BLaER1 treated with 17β-estradiol and CSF1 and Interleukin-3, amounts not matched to agents 10 nM and 100 nM (cell line): Measurements from ENCODE around the gene SIMC1.

Source experiments
- H3K27ac ChIP-seq, 11 experiments: shearing (Covaris generic); formaldehyde crosslinking; 2 replicates each; pipeline ENCODE4 v1.8.1; 2022
- H3K27me3 ChIP-seq, 11 experiments: shearing (Covaris generic); formaldehyde crosslinking; 2 replicates each; pipeline ENCODE4 v1.8.1; 2022
- H3K36me3 ChIP-seq, 11 experiments: shearing (Covaris generic); formaldehyde crosslinking; 2 replicates each; pipeline ENCODE4 v1.8.1; 2022
- H3K4me1 ChIP-seq, 10 experiments: shearing (Covaris generic); formaldehyde crosslinking; 2 replicates each; pipeline ENCODE4 v1.8.1; 2022
- H3K4me2 ChIP-seq, 11 experiments: shearing (Covaris generic); formaldehyde crosslinking; 2 replicates each; pipeline ENCODE4 v1.8.1; 2022
- H3K4me3 ChIP-seq, 10 experiments: shearing (Covaris generic); formaldehyde crosslinking; 2 replicates each; pipeline ENCODE4 v1.8.1; 2022
- H3K9ac ChIP-seq, 11 experiments: shearing (Covaris generic); formaldehyde crosslinking; 2 replicates each; pipeline ENCODE4 v1.8.1; 2022
- H3K9me3 ChIP-seq, 11 experiments: shearing (Covaris generic); formaldehyde crosslinking; replicated peaks in 1 of 11; 2 replicates each; pipeline ENCODE4 v1.8.1; 2022
- H4K20me1 ChIP-seq, 11 experiments: shearing (Covaris generic); formaldehyde crosslinking; 2 replicates each; pipeline ENCODE4 v1.8.1; 2022
- Cebpa-rat ChIP-seq, 11 experiments: shearing (Covaris generic); IDR thresholded peaks; 2 replicates each; pipeline ENCODE4 v1.8.1; 2022

SIMC1 gene

GRCh38 chr5:176387384-176387925 lies 149.2 kb downstream of the SIMC1 start:
- Histone ChIP-seq H3K9ac (peak overlapping the region; percentile 91 to 99 (median 97)), H3K4me3 (peak overlapping the region; percentile 77 to 91 (median 84)), H4K20me1 (peaks cover 0 to 57% (median 51%) of the 10 kb centered on the region in 11 experiments; a peak in 20 of 22 replicates), H3K36me3 (peaks cover 44 to 78% (median 72%) of the 10 kb centered on the region in 11 experiments), H3K4me1 (peaks cover 32 to 66% (median 49%) of the 10 kb centered on the region in 10 experiments), H3K4me2 (peak overlapping the region; percentile 83 to 100 (median 94)), H3K27me3 (no peaks in the 10 kb centered on the region), H3K9me3 (no peaks in the 10 kb centered on the region), H3K27ac (peak overlapping the region; percentile 92 to 99 (median 97); a peak in 21 of 22 replicates)
- TF ChIP-seq Cebpa-rat (IDR thresholded peaks at IDR 0.05), result no peak

GRCh38 chr5:176388003-176388443 lies 149.8 kb downstream of the SIMC1 start:
- Histone ChIP-seq H3K27ac (peak overlapping the region; percentile 92 to 99 (median 97)), H3K9me3 (no peaks in the 10 kb centered on the region), H3K4me3 (peak overlapping the region; percentile 77 to 91 (median 84)), H4K20me1 (peaks cover 0 to 55% (median 46%) of the 10 kb centered on the region in 11 experiments; a peak in 20 of 22 replicates), H3K4me2 (peak overlapping the region; percentile 83 to 100 (median 94)), H3K9ac (peak overlapping the region; percentile 91 to 99 (median 97)), H3K27me3 (no peaks in the 10 kb centered on the region), H3K4me1 (peaks cover 32 to 71% (median 53%) of the 10 kb centered on the region in 10 experiments), H3K36me3 (peaks cover 44 to 78% (median 72%) of the 10 kb centered on the region in 11 experiments)
- no peak for TF ChIP-seq Cebpa-rat (IDR thresholded peaks at IDR 0.05)

GRCh38 chr5:176388444-176389134 lies 150.4 kb downstream of the SIMC1 start, which contains the start of the genes HIGD2A and NOP16:
TSS of gene HIGD2A (plus strand) at chr5:176388751. CDS start at chr5:176388820, 69 bp downstream.
TSS of gene NOP16 (minus strand) at chr5:176388598. CDS start at chr5:176388539, 59 bp downstream.
- Histone ChIP-seq H4K20me1 (peaks cover 0 to 55% (median 41%) of the 10 kb centered on the region in 11 experiments; a peak in 20 of 22 replicates), H3K4me2 (peak within 1 kb of the TSS; percentile 83 to 100 (median 94)), H3K27ac (peak within 1 kb of the TSS; percentile 92 to 99 (median 97)), H3K4me1 (peaks cover 32 to 74% (median 53%) of the 10 kb centered on the region in 10 experiments), H3K36me3 (peaks cover 44 to 78% (median 72%) of the 10 kb centered on the region in 11 experiments), H3K27me3 (no peaks in the 10 kb centered on the region), H3K4me3 (peak within 1 kb of the TSS; percentile 77 to 91 (median 84)), H3K9me3 (no peaks in the 10 kb centered on the region), H3K9ac (peak within 1 kb of the TSS; percentile 91 to 99 (median 97))
- TF ChIP-seq Cebpa-rat (IDR thresholded peaks at IDR 0.05), result no peak

DNA sequence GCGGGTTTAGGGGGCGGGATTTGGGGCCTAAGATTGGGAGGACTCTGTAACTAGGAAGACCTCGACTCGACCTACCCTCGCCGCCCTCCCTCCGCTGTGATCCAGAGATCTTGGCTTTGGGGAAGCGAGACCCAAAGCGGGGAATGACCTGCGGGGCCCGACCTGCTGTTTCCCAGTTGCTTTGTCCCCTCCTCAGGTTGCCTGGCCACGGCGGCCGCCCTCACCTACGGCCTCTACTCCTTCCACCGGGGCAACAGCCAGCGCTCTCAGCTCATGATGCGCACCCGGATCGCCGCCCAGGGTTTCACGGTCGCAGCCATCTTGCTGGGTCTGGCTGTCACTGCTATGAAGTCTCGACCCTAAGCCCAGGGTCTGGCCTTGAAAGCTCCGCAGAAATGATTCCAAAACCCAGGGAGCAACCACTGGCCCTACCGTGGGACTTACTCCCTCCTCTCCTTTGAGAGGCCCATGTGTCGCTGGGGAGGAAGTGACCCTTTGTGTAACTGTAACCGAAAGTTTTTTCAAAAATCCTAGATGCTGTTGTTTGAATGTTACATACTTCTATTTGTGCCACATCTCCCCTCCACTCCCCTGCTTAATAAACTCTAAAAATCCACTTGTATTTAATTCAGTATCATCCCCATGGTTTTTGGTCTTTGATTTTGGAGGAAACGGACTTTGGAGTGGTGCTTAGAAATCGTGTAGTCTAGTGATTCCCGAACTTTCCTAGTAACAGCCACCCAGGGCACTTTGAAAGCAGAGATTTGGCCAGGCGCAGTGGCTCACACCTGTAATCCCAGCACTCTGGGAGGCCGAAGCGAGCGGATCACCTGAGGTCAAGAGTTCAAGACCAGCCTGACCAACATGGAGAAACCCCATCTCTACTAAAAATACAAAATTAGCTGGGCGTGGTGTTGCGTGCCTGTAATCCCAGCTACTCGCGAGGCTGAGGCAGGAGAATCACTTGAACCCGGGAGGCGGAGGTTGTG lies 151.2 kb downstream of the SIMC1 start:
- Histone ChIP-seq H3K9me3 (no peaks in the 10 kb centered on the region), H3K36me3 (peaks cover 42 to 76% (median 69%) of the 10 kb centered on the region in 11 experiments), H3K4me1 (peaks cover 32 to 71% (median 53%) of the 10 kb centered on the region in 10 experiments), H3K9ac (peak overlapping the region; percentile 91 to 99 (median 97)), H3K4me2 (peak overlapping the region; percentile 82 to 94 (median 90)), H4K20me1 (peaks cover 0 to 47% (median 32%) of the 10 kb centered on the region in 11 experiments; a peak in 19 of 22 replicates), H3K4me3 (peak overlapping the region; percentile 77 to 91 (median 84)), H3K27me3 (no peaks in the 10 kb centered on the region), H3K27ac (peak overlapping the region; percentile 92 to 99 (median 97))
- no peak for TF ChIP-seq Cebpa-rat (IDR thresholded peaks at IDR 0.05)

DNA sequence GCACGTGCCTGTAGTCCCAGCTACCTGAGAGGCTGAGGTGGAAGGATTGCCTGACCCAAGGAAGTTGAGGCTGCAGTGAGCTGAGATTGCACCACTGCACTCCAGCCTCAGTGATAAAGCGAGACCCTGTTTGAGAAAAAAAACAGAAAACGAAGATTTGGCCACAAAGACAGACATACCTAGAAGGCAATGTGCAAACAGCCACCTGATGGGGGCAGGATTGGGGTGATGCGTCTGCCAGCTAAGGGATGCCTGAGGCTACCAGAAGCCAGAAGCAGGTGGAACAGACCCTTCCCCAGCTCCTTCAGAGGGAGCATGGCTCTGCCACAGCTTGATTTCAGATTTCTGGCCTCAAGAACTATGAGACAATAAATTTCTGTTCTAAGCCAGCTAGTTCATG lies 153.3 kb downstream of the SIMC1 start:
- H3K4me2 ChIP-seq, result peak overlapping the region in 8 of 11 experiments; percentile 27 to 91 (median 63); a peak in 15 of 22 replicates
- peaks cover 17 to 56% (median 37%) of the 10 kb centered on the region in 10 experiments for H3K4me1 ChIP-seq
- peak overlapping the region in 1 of 11 experiments; percentile 12; a peak in 2 of 22 replicates for H3K9ac ChIP-seq
- peaks cover 28 to 64% (median 51%) of the 10 kb centered on the region in 11 experiments for H3K36me3 ChIP-seq
- peaks cover 0 to 34% (median 12%) of the 10 kb centered on the region in 11 experiments; a peak in 19 of 22 replicates for H4K20me1 ChIP-seq
- no peak overlapping the region for H3K4me3 ChIP-seq
- H3K27ac ChIP-seq, result peak overlapping the region in 4 of 11 experiments; percentile 10 to 60 (median 38); a peak in 6 of 22 replicates
- no peaks in the 10 kb centered on the region for H3K9me3 ChIP-seq
- no peaks in the 10 kb centered on the region for H3K27me3 ChIP-seq
- no peak for TF ChIP-seq Cebpa-rat (IDR thresholded peaks at IDR 0.05)

DNA sequence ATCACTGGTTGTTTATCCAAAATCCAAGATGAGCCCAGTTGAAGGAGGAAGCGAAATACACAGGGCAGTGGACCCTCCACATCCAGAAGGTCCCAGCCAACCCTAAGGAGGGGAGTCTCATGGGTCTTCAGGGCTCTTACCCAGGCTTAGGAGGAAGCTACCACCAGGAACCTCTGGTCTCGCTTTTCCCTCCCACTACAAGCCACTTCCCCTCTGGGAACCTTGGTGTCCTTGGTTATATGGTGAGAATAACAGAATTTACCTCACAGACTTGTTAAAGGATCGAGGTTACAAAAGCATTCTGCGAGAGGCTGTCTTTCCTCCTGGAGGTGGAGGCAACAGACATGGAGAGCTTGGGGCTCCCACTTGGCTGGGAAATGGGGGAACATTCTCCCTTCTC lies 153.8 kb downstream of the SIMC1 start:
- Histone ChIP-seq H3K4me1 (peaks cover 12 to 56% (median 32%) of the 10 kb centered on the region in 10 experiments), H3K27ac (peak overlapping the region in 9 of 11 experiments; percentile 1 to 60 (median 43); a peak in 14 of 22 replicates), H3K9ac (peak overlapping the region in 8 of 11 experiments; percentile 9 to 46 (median 24); a peak in 8 of 22 replicates), H3K4me3 (no peak overlapping the region), H3K4me2 (peak overlapping the region in 8 of 11 experiments; percentile 27 to 91 (median 63); a peak in 15 of 22 replicates), H3K27me3 (no peaks in the 10 kb centered on the region), H3K9me3 (no peaks in the 10 kb centered on the region), H4K20me1 (peaks cover 0 to 29% (median 7%) of the 10 kb centered on the region in 11 experiments; a peak in 15 of 22 replicates), H3K36me3 (peaks cover 31 to 64% (median 46%) of the 10 kb centered on the region in 11 experiments)
- no peak for TF ChIP-seq Cebpa-rat (IDR thresholded peaks at IDR 0.05)

DNA sequence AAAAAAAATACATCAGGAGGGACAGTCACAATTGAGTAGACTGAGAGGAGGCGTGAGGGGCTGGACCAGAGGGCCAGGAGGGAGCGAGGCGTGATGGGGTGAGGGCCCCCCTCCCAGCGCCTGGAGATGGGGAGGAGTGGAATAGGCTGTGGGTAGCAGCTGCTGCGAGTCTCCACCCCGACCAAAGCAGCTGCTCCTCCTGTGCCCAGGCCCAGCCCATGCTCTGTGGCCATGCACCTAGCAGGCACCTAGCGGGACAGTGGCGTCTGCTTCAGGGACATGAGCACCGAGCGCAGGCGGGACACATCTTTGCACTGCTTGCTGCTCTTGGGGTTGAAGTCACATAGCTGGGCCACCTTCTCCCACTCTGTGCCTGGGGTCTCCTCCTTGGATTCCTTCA lies 154.3 kb downstream of the SIMC1 start:
- H3K4me1 ChIP-seq, result peaks cover 7 to 51% (median 27%) of the 10 kb centered on the region in 10 experiments; a peak in 19 of 20 replicates
- H3K4me3 ChIP-seq, result no peak overlapping the region
- peaks cover 33 to 64% (median 44%) of the 10 kb centered on the region in 11 experiments for H3K36me3 ChIP-seq
- no peaks in the 10 kb centered on the region for H3K9me3 ChIP-seq
- peak overlapping the region in 8 of 11 experiments; percentile 27 to 91 (median 63); a peak in 14 of 22 replicates for H3K4me2 ChIP-seq
- H3K9ac ChIP-seq, result peak overlapping the region in 8 of 11 experiments; percentile 9 to 46 (median 24); a peak in 7 of 22 replicates
- peaks cover 0 to 25% (median 2%) of the 10 kb centered on the region in 11 experiments; a peak in 11 of 22 replicates for H4K20me1 ChIP-seq
- H3K27ac ChIP-seq, result peak overlapping the region in 9 of 11 experiments; percentile 1 to 60 (median 43); a peak in 12 of 22 replicates
- H3K27me3 ChIP-seq, result no peaks in the 10 kb centered on the region
- TF ChIP-seq Cebpa-rat (IDR thresholded peaks at IDR 0.05), result no peak
